ENCODE data around the gene PEDS1.

- TF ChIP-seq, protein P1, sequence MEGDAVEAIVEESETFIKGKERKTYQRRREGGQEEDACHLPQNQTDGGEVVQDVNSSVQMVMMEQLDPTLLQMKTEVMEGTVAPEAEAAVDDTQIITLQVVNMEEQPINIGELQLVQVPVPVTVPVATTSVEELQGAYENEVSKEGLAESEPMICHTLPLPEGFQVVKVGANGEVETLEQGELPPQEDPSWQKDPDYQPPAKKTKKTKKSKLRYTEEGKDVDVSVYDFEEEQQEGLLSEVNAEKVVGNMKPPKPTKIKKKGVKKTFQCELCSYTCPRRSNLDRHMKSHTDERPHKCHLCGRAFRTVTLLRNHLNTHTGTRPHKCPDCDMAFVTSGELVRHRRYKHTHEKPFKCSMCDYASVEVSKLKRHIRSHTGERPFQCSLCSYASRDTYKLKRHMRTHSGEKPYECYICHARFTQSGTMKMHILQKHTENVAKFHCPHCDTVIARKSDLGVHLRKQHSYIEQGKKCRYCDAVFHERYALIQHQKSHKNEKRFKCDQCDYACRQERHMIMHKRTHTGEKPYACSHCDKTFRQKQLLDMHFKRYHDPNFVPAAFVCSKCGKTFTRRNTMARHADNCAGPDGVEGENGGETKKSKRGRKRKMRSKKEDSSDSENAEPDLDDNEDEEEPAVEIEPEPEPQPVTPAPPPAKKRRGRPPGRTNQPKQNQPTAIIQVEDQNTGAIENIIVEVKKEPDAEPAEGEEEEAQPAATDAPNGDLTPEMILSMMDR (IDR thresholded peaks at IDR 0.05): no peak
- TF ChIP-seq POLR2A (IDR thresholded peaks at IDR 0.05): no peak
Observed at GRCh38 chr20:50198180-50198666, 44.7 kb upstream of the PEDS1 start.

Data from ovary (tissue), 3 donors.